ENCODE measurements around the gene IKBKE.

DNA sequence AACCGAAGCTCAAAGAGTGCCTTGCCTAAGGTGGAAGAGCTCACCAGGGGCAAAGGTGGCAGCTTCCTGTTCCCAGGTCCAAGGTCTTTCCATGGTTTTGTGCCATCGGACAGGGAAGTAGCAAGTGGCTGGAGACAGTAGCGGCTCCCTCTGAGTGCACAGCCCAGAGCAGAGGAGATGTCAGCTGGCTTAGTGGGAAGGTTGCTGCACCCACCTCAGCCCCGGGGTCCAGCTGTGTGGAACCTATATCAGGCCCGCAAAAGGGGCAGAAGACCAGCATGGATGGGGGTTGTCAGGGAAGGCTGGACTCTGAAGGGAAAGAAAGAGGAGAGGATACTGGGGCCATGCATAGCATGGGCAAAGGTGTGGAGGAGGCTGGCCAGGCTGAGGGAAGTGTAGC, 6.8 kb downstream of the IKBKE start:
- TF ChIP-seq CTCF (IDR thresholded peaks at IDR 0.05 in 2 of 3, conservative IDR thresholded peaks at IDR 0.05 in 1 of 3; ENCODE audit: control insufficient read depth in 2 of 3, extremely low read depth in 1 of 3, insufficient read depth in 1 of 3, low read depth in 3 of 3, low read length in 3 of 3) (no peak), CEBPB (IDR thresholded peaks at IDR 0.05; ENCODE audit: borderline replicate concordance in 1 of 2, low read depth in 2 of 2, low read length in 2 of 2) (no peak)

Measured in GM12878 (cell line).